Stomach (tissue), 4 donors: Measurements from ENCODE around the gene KPNA4.

ENCODE experiments used
- POLR2A ChIP-seq, 4 donors: fragments of 450-650 bp; IDR thresholded peaks; one replicate each; pipeline ENCODE4 v1.6.1; 2016; ENCODE audit warnings: antibody characterized with exemption in 4 of 4, control low read depth in 2 of 4, mild to moderate bottlenecking in 1 of 4, moderate library complexity in 1 of 4
- POLR2AphosphoS5 ChIP-seq, 3 donors: sonication (generic); formaldehyde crosslinking; IDR thresholded peaks; one replicate each; pipeline ENCODE4 v1.6.1; 2016; ENCODE audit warnings: antibody characterized with exemption in 3 of 3

DNA sequence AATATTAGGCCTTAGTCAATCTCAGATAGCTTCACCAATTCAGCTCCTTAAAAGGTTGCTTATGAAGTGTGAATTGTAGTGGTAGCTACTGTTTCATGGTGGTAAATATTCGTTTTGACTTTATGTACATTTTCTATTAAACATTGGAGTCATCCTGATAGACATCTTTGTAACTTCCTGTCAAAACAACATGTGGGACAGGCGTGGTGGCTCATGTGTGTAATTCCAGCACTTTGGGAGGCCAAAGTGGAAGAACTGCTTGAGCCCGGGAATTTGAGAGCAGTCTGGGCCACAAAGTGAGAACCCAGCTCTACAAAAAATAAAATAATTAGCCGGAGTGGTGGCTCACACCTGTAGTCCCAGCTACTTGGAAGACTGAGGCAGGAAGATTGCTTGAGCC is 113.8 kb downstream of the KPNA4 start:
- no peak for TF ChIP-seq POLR2AphosphoS5 (IDR thresholded peaks at IDR 0.05)
- TF ChIP-seq POLR2A (IDR thresholded peaks at IDR 0.05) = no peak
